HG03460 (cell line): Measurements from ENCODE around the gene LENG9.

Experiments used
- ATAC-seq: cut with Tn5 transposase; IDR thresholded peaks from one replicate; pipeline ENCODE4 v1.9.1; 2021; ENCODE audit not compliant: unreplicated experiment

The LENG9 gene

DNA sequence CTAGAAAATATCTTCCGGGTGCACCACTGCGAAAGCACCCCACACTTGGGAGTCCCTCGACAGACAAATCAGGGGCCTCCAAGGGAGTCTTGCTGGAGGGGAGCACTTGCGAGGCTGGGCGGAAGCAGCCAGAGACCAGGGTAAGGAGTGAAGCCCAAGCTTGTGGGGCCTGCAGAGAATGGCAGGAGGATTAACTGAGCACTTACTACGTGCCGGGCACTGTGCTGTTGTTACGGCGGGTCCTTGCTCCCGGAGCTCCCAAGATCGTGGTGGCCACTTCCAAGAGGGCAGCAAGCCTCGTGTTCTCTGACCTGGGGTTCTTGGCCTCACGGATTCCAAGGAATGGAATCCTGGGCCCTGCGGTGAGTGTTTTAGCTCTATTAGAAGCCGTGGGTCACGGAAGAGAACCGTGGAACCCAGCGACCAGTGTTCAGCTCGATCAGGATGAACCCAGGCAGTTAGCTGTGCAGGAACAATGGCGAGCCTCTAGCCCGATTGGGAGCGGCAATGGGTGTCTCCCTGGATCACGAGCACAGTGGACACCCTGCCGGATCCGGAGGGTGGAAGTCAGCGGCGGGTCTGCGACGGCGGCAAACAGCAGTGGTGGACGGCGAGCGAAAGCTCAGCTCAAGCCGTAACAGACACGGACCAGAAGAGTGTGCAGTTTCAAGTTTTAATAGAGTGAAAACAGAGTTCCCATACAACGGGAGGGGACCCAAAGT lies 38.8 kb downstream of the LENG9 start:
- ATAC-seq, result no peak

DNA sequence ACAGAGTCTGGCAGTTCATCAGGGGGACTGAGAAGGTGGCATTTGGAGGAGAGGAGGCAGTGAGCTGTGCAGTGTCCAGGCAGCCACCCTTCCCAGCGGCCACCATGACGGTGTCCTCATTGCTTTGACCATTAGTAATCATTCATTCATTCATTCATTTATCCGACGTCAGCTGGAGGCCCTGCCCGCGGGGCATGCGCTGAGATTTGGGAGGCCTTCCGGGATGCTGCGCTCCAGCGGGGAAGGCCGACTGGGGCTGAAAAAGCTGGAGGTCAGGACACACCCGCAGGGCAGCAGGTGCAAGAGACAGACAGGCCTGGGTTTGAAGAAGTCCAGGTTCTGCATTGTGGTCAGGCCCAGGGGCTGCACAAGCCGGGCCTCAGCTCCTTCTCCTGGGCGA lies 39.4 kb downstream of the LENG9 start:
- no peak for ATAC-seq

DNA sequence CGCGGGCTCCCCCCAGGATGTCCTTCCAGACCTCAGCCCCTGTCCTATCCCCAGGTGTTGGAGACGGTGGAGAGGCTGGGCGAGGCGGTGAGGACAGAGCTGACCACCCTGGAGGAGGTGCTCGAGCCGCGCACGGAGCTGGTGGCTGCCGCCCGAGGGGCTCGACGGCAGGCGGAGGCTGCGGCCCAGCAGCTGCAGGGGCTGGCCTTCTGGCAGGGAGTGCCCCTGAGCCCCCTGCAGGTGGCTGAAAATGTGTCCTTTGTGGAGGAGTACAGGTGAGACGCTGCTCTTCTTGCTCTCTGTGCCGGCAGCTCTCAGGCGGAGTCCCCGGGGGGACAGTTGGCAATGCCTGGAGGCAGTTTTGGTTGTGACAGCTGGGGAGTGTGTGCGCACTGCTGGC lies 41.4 kb downstream of the LENG9 start:
- no peak for ATAC-seq

DNA sequence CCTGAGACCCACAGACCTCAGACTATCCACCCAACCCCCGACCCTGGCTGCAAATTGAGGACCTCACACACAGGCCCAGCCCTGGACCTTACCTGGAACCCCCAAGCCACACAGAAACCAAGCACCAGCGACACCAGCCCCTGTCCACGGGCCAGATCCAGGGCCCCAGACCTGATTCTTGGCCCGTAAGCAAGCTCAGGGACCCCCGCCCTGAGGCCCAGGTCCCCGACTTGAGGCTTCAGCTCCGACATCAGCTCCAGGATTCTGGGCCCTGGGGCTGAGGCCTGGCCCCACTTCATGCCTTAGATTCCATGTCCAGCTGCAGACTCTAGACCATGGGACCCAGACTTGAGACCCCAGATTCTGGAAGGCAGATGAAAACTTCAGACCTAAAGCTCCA lies 42.1 kb downstream of the LENG9 start:
- ATAC-seq, result no peak

DNA sequence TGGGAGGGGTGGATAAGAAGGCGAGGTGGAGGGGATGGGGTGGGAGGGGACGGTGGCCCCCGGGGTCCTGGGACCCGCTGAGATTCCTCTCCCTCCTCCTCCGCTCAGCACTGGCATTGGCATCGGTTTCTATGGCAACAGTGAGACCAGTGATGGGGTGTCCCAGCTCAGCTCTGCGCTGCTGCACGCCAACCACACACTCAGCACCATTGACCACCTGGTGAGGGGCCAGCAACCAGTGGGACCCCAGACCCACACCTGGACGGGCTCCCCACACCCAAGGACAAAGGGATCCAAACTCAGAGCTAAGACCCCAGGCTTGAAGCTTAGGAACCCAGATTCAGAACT lies 42.4 kb downstream of the LENG9 start:
- ATAC-seq, result no peak

DNA sequence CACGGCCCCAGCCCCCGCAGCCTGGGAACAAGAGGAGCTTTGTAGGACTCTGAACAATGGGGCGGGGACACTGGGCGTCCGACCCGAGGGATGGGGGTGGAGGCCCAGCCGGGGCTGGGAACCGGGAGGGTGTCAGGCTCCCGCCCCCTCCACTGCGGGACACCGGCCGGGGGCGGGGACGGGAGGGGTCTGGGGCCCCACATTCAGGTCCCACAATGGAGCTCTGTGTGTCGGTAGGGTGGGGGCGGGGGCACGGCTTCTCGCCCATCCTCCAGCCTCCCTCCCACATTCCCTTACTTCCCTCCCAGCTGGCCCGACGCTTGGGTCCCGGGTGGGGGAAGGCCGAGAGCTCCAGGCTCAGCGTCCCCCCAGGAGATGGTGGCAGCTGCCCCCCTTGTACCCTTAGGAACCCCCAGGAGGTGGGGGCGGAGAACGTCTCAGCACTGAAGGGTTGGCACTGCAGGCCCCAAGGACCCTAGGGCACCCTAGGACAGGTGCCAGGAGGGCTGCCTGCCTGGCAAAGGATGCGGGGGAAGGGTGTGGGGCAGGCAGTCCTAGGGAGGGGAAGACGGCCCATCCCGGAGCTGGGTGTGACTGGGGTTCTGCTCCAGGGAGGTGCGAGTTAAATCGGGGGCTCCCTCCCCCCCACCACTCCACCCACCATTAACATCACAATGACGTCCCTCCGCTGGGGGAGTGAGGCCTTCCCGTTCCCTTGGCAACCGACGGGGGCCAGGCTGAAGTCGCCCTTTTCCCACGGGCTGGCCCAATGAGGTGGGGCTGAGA lies 43.0 kb downstream of the LENG9 start:
- no peak for ATAC-seq

DNA sequence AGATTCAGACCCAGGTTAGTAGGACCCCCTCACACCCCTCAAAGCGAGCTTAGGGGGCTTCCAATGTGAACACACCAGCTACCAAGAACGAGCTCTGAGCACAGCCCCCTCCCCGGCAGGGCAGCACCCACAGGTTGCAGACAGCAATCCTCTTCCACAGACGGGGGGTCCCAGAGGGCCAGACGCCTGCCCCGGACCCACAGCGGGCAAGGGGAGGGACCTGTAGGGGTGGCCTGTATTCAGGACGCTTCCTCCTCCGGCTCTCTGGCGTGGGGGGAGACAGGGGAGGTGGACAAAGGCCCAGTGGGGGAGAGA lies 43.6 kb downstream of the LENG9 start:
- ATAC-seq, result no peak

DNA sequence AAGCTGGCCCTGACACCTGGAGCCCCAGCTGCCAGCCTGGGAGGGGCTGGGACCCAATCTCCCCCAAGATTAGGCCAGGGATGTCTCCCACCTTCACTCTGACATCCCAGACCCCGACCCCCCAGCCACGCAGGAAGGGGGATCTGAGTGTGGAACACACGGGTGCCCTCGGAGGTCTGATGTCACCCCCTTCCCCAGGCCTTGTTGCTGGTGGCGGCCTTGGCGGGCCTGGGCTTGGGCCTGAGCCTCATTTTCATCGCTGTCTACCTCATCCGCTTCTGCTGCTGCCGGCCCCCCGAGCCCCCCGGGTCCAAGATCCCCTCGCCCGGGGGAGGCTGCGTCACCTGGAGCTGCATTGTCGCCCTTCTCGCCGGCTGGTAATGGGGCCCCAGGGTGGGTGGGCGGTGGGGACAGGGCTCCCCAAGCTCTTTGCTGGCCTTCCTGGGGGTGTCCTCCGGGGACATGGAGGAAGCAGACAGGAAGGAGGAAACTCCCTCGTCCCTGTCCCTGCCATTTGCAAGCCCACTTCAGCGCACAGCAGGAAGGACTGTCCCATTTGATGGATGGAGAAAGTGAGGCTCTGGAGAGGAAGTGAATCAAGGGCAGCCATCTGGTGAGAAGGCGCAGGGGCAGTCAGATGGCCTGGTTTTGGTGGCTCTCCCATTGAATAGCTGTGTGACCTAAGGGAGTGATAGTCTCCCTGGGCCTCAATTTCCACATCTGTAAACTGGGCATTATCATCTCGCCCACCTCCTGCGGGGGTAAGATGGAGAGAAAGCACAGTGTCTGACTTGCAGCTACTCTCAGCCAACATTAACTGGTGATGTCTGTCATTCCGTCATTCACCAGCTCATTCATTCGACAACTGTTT lies 44.4 kb downstream of the LENG9 start:
- ATAC-seq, result no peak

DNA sequence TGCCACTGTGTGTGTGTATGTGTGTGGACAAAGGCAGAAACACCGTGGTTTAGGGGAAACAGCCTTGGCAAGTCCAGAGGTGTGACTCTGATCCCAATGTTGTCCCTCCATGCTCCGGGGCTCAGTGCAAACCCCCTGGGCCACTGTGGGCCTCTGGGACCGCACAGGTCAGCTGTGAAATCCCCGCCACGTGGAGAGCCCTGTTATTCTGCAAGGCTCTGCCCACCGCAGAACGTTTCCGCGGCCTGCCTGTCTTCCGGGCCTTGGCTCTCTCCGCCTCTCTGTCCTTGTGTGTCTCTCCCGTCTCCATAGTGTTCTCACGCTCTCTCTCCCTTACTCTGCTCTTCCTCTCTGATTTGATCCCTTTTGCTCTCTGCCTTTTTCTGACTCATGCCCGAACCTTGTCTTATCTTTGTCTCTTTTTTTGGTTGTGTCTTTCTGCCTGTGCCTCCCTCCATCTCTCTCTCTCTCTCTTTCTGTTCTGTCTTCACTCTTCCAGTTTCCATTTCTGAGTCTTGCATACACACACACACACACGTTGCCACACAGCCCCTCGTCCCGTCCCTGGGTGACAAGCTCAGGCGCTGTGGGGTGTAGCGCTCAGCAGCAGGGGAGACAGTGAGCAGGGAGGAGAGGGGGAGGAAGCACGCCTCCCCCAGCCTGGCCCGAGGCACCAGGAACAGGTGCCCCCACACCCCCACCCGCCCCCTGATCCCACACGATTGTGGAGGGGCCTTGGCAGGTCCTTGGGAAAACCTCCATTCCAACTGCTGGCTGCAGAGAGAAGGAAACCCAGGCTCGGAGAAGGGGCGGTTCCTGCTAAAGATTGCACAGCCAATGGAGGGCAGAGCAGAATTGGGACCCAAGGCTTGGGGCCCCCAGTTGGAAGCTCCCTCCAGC lies 45.3 kb downstream of the LENG9 start:
- no peak for ATAC-seq

DNA sequence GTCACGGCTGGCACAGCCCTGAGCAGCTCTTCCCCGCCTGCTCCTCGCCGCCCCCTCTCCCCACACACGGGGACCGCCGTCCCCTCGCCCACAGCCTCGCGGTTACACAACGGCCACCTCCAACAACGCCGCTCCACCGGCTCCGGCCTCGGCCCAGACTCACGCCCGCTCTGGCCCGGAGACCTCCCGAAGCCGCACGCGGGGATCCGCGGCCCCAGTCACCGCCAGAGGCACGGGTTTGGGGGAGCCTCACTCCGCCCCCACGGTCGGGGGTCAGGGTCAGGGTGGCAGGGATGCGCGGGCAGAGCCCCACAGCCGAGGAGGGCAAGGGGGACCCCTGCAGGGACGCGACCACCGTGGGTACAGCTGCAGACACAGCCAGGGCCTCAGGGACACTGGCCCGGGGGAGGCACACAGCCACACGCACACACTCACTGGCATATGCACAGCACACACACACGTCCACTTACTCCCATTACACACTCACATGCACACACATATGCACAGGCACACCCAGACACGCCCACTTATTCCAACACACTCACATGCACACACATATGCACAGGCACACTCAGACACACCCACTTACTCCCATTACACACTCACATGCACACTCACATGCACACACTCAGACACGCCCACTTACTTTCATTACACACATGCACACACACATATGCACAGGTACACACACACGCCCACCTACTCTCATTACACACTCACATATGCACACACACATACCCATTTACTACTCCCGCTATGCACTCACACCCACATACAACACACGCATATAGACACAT lies 46.7 kb downstream of the LENG9 start:
- no peak for ATAC-seq

DNA sequence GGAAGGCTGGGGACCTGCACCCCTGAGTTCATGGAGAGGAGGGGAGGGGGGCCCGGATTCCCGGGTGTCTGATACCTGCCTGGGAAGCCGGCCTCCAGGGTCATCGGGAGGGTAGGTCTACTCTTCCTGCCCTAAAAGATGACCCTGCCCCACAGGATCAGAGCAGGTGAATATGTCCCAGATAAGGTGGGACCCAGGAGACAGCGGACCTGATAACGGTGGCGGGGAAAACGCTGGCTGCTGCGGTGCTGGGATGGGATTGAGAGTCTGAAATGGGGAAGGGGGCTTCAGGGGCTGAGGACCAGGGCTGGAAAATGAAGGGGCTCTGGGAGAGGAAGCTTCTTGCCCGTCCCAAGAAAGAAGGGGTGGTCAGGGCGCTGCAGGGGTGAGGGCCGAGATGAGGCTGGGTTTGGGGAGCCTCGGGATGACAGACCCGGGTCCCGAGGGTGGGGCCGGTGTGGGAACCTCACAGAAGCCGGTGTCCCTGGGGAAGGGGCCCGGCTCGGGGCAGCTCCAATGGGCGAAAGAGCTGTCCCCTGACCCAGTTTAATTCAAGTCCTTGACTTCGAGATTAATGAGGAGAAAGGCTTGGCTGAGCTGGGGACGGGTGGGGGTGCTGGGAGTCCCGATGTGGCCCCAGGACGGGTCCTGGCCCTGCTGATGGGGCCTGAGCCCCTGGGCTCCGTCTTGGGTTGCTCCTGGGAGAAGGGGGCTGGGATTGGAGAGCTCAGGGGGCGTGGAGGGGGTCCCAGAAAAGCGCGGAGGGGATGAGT lies 47.5 kb downstream of the LENG9 start:
- ATAC-seq, result no peak

DNA sequence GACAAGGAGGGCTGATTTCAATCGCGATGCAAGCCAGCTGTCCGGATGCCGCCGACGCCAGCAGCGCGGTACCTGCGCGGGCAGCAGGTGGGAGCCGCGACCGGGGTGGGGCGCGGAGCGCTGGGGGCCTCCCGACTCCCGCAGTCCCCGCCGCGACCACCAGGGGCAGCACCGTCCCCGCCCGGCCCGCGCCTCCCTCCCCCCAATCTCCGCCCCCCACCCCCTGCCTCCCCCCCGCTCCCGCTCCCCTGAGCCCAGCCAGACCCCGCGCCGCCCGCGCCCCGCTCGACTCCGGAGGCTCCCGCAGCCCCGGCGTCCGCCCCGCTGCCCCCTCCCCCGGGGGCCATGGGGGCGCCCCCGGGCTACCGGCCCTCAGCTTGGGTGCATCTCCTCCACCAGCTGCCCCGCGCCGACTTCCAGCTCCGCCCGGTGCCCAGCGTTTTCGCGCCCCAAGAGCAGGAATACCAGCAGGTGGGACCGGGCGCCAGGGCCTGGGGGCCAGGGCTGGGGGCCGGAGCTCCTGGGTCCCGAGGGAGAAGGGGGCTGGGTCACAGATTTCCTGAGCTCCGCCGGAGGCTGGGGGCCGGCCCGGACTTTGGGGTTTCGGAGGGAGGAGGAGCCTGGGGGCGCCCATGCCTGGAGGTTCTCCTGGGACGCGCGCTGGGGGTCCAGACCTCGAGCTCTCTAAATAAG lies 48.2 kb downstream of the LENG9 start, which contains the start of gene TTYH1:
Gene TTYH1 (plus strand): TSS at position 257 of the 693 bp plus-strand sequence. CDS start 89 bp downstream, at position 346.
- no peak for ATAC-seq

DNA sequence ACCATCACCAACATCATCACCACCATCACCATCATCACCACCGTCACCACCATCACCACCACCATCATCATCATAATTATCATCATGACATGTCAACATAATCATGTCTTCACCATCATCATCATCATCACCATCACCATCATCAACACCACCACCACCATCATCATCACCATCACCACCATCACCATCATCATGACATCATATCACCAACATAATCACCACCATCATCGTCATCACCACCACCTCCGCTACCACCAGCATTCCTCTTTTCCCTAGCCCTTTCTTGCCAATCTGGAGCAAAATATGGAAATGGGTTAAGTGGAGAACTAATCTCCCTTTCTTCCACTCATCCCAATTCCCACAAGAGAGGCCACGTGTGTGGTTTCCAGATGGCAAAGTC lies 49.4 kb downstream of the LENG9 start:
- no peak for ATAC-seq

DNA sequence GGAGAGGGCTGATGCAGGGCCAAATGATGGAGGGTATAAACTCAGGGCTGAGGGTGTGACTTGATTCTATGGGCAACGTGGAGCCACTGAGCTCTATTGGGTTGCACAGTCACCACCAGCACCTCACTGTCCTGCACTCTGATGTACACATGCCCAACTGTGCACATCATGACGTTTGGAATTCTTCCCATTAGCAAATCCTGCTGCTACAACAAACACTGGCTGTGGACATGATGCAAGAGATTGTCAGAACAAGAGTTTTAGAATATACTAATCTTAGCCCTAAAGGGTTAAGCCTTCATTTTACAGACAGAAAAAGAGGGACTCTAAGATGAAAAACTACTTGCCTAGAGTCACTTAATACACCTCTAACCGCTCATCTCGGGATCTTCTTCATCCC lies 50.7 kb downstream of the LENG9 start:
- no peak for ATAC-seq
